MCF 10A (cell line): ENCODE measurements around the gene INTU. TPM values are rescaled to one million over a fixed set of nuclear protein-coding genes. Genes with fewer than 3 reads are reported as not detected.

Experiments used
- BruUV-seq: library from RNA; stranded (reverse); fragments of 400-500 nt; replicated peaks from 2 replicates; lab custom pipeline; 2021; lab: Mats Ljungman, UMichigan
- CTCF ChIA-PET: fragments of 300-600 bp; sonication (Branson Sonifier 250); formaldehyde crosslinking; extraction: SDS; loops from one replicate; lab custom pipeline; 2021; ENCODE audit warnings: antibody characterized with exemption, inconsistent platforms; lab: Yijun Ruan, JAX
- POLR2A ChIA-PET: fragments of 300-600, 350-650 bp; sonication (Branson Sonifier 250); formaldehyde crosslinking; extraction: SDS; loops from one replicate; lab custom pipeline; 2020; ENCODE audit warnings: antibody characterized with exemption, inconsistent platforms; lab: Yijun Ruan, JAX
- DNase-seq: peaks from one replicate; pipeline ENCODE4 v3.0.0-alpha.2; 2018; ENCODE audit not compliant: unreplicated experiment
- H3K27ac Mint-ChIP-seq: one replicate; pipeline ENCODE4 v1.8.0; 2022; ENCODE audit warnings: mild to moderate bottlenecking, low read depth, mixed read lengths; ENCODE audit not compliant: unreplicated experiment
- H3K27me3 Mint-ChIP-seq: one replicate; pipeline ENCODE4 v1.8.0; 2022; ENCODE audit warnings: mixed read lengths; ENCODE audit not compliant: insufficient read depth, unreplicated experiment
- H3K36me3 Mint-ChIP-seq: one replicate; pipeline ENCODE4 v1.8.0; 2022; ENCODE audit warnings: mild to moderate bottlenecking, moderate library complexity, mixed read lengths; ENCODE audit not compliant: insufficient read depth, unreplicated experiment
- H3K4me1 Mint-ChIP-seq: one replicate; pipeline ENCODE4 v1.8.0; 2022; ENCODE audit warnings: mixed read lengths; ENCODE audit not compliant: insufficient read depth, unreplicated experiment
- H3K4me3 Mint-ChIP-seq: one replicate; pipeline ENCODE4 v1.8.0; 2022; ENCODE audit warnings: mild to moderate bottlenecking, moderate library complexity, mixed read lengths; ENCODE audit not compliant: unreplicated experiment
- H3K9me3 Mint-ChIP-seq: one replicate; pipeline ENCODE4 v1.8.0; 2022; ENCODE audit warnings: mixed read lengths; ENCODE audit not compliant: unreplicated experiment
- intact Hi-C: fragments of 100-400 bp; cut with micrococcal nuclease; formaldehyde crosslinking; loops from 2 replicates; pipeline ENCODE4 v1.14.1; 2022
- total RNA-seq: library from RNA; stranded (reverse); gene quantifications from 2 replicates; pipeline ENCODE4 v1.2.3, GENCODE V29; 2022
- TF ChIP-seq, protein P1 (sequence below): fragments of 200-600 bp; IDR thresholded peaks from one replicate; pipeline ENCODE4 v1.8.0; 2022; ENCODE audit warnings: antibody characterized with exemption, mild to moderate bottlenecking; ENCODE audit not compliant: unreplicated experiment

The INTU gene
- total RNA-seq, 1 experiment from 2014 or later: 5.9 TPM

DNA sequence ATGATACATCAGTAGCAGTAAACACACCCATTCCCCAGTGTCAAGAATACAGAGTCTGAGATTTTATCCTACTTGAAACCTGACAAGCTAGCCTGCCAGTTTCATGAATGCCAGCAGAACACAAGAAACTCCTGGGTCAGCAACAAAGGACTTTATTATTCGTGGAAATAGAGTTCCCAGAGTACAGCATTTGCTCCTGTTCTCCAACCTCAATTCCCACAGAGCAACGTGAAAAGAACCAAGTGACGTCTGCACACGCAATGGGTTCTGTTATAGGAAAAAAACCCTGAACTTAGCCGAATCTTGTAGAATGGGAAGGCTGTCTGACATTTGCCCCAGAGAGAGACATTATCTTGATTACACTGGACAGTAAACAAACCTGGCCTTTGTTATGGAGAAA lies 23.3 kb upstream of the INTU start:
- Mint-ChIP-seq H3K4me1 (peaks cover 8% of the 10 kb centered on the region), H3K4me3 (no peak overlapping the region), H3K36me3 (no peaks in the 10 kb centered on the region), H3K9me3 (no peaks in the 10 kb centered on the region), H3K27me3 (peaks cover 14% of the 10 kb centered on the region), H3K27ac (no peak overlapping the region)
- intact Hi-C loops: no loop called here
- POLR2A ChIA-PET: no interaction called here
- TF ChIP-seq, protein P1, sequence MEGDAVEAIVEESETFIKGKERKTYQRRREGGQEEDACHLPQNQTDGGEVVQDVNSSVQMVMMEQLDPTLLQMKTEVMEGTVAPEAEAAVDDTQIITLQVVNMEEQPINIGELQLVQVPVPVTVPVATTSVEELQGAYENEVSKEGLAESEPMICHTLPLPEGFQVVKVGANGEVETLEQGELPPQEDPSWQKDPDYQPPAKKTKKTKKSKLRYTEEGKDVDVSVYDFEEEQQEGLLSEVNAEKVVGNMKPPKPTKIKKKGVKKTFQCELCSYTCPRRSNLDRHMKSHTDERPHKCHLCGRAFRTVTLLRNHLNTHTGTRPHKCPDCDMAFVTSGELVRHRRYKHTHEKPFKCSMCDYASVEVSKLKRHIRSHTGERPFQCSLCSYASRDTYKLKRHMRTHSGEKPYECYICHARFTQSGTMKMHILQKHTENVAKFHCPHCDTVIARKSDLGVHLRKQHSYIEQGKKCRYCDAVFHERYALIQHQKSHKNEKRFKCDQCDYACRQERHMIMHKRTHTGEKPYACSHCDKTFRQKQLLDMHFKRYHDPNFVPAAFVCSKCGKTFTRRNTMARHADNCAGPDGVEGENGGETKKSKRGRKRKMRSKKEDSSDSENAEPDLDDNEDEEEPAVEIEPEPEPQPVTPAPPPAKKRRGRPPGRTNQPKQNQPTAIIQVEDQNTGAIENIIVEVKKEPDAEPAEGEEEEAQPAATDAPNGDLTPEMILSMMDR: no peak
- BruUV-seq: no TSS peak
- DNase-seq: no peak
- CTCF ChIA-PET: interaction anchor here (10.0 to 10.5 kb wide), 2 partner anchors 117 to 123 kb away, joined by 102 to 236 read pairs; partner anchors contain the start of gene SLC25A31

DNA sequence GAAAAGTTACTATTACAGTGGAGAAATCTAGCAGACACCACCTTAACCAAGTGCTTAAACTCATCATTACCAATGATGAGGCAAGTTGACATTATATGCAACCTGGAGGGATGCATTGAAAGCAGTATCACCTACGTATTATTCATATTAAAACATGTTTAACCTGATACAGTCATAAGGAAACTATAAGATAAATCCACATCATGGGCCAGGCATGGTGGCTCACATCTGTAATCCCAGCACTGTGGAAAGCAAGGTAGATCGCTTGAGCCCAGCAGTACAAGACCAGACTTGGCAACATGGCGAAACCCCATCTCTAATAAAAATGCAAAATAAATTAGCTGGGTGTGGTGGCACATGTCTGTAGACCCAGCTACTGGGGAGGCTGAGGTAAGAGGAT lies 22.3 kb upstream of the INTU start:
- no peak for DNase-seq
- Mint-ChIP-seq H3K9me3 (no peaks in the 10 kb centered on the region), H3K36me3 (no peaks in the 10 kb centered on the region), H3K27ac (no peak overlapping the region), H3K4me1 (peaks cover 8% of the 10 kb centered on the region), H3K27me3 (peaks cover 19% of the 10 kb centered on the region), H3K4me3 (no peak overlapping the region)
- BruUV-seq: no TSS peak
- CTCF ChIA-PET: interaction anchor here (10.5 kb wide), 1 partner anchor 122 kb away, joined by 236 read pairs; the partner anchor contains the start of gene SLC25A31
- POLR2A ChIA-PET: no interaction called here
- TF ChIP-seq, protein P1: no peak
- intact Hi-C loops: no loop called here

DNA sequence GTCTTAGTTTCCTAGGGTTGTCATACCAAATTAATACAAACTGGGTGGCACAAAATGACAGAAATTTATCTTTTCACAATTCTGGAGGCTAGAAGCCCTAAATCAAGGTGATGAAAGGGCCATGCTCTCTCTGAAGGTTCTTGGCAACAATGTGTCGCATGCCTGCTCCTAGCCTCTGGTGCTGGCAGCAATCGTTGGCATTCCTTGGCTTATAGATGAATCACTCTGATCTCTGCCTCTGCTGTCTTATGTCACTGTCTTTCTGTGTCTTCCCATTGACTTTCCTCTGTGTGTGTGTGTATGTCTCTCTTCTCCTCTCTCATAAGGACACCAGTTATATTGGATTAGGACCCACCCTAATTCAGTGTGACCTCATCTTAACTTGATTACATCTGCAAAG lies 15.9 kb upstream of the INTU start:
- intact Hi-C loops: no loop called here
- no TSS peak for BruUV-seq
- Mint-ChIP-seq H3K27me3 (peaks cover 33% of the 10 kb centered on the region), H3K27ac (no peak overlapping the region), H3K9me3 (no peaks in the 10 kb centered on the region), H3K4me3 (no peak overlapping the region), H3K4me1 (no peaks in the 10 kb centered on the region), H3K36me3 (no peaks in the 10 kb centered on the region)
- TF ChIP-seq, protein P1: no peak
- ChIA-PET CTCF (interaction anchor here (1.3 to 3.9 kb wide), 3 partner anchors 10 to 116 kb away, joined by 3 to 22 read pairs (median 4); no protein-coding TSS in a partner anchor), POLR2A (interaction anchor here (1.2 to 1.4 kb wide), 2 partner anchors 16 to 69 kb away, joined by 3 to 7 read pairs; partner anchors contain the start of gene INTU)
- no peak for DNase-seq

DNA sequence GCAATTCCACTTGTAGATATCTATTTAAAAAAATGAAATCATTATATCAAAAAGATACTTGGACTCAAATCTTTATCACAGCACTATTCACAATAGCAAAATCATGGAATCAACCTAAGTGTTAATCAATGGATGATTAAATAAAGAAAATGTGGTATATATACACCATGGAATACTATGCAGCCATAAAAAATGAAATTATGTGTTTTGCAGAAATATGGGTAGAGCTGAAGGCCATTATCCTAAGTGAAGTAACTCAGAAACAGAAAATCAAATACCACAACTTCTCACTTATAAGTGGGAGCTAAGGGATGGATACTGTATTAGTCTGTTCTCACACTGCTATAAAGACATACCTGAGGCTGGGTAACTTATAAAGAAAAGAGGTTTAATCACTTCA lies 14.3 kb upstream of the INTU start:
- no TSS peak for BruUV-seq
- no peak for DNase-seq
- Mint-ChIP-seq H3K4me1 (no peaks in the 10 kb centered on the region), H3K27me3 (peaks cover 33% of the 10 kb centered on the region), H3K4me3 (no peak overlapping the region), H3K9me3 (no peaks in the 10 kb centered on the region), H3K27ac (no peak overlapping the region), H3K36me3 (no peaks in the 10 kb centered on the region)
- intact Hi-C loops: no loop called here
- ChIA-PET CTCF (interaction anchor here (3.9 kb wide), 1 partner anchor 115 kb away, joined by 22 read pairs; no protein-coding TSS in a partner anchor), POLR2A (interaction anchor here (1.2 kb wide), 1 partner anchor 12 kb away, joined by 3 read pairs; no protein-coding TSS in a partner anchor)
- TF ChIP-seq, protein P1: no peak
